WTC11 (cell line): ENCODE results near the gene STPG4.

ENCODE experiments used
- ATF6 ChIP-seq: sonication (generic); formaldehyde crosslinking; IDR thresholded peaks from 2 replicates; pipeline ENCODE4 v1.8.1; 2023; ENCODE audit warnings: mild to moderate bottlenecking, missing genetic modification reagents
- CTCF ChIP-seq: fragments of 200-600 bp; IDR thresholded peaks from 2 replicates; pipeline ENCODE4 v1.8.0; 2022; ENCODE audit warnings: antibody characterized with exemption
- TEAD1 ChIP-seq: sonication (generic); formaldehyde crosslinking; IDR thresholded peaks from 2 replicates; pipeline ENCODE4 v1.8.0; 2022; ENCODE audit warnings: mild to moderate bottlenecking, missing genetic modification reagents
- USF1 ChIP-seq: sonication (generic); formaldehyde crosslinking; IDR thresholded peaks from 2 replicates; pipeline ENCODE4 v1.8.0; 2022; ENCODE audit warnings: mild to moderate bottlenecking, missing genetic modification reagents

- TF ChIP-seq CTCF, result no peak
- TF ChIP-seq TEAD1, result no peak
- no peak for TF ChIP-seq USF1 (CRISPR knock-in tag)
- TF ChIP-seq ATF6 (CRISPR knock-in tag), result no peak
Measured at GRCh38 chr2:47046271-47046670, 108.8 kb downstream of the STPG4 start.
